A673 (cell line): ENCODE data around the gene PARN. TPM values are rescaled to one million over a fixed set of nuclear protein-coding genes. Genes with fewer than 3 reads are reported as not detected.
"Not testable (repeated sequence)": the region's sequence is repeated elsewhere in the genome, so short reads cannot be mapped to it uniquely, and the experiment has no call there.

Source experiments
- BruUV-seq: library from RNA; stranded (reverse); fragments of 400-500 nt; replicated peaks from 2 replicates; lab custom pipeline; 2021; lab: Mats Ljungman, UMichigan
- CTCF ChIA-PET: fragments of 300-600 bp; sonication (Branson Sonifier 250); formaldehyde crosslinking; loops from one replicate; lab custom pipeline; 2022; ENCODE audit warnings: antibody characterized with exemption; lab: Charles Lee
- POLR2A ChIA-PET: fragments of 300-600 bp; sonication (Branson Sonifier 250); formaldehyde crosslinking; loops from one replicate; lab custom pipeline; 2022; ENCODE audit warnings: antibody characterized with exemption; ENCODE audit not compliant: low non-redundant PET; lab: Charles Lee
- DNase-seq: peaks from one replicate; pipeline ENCODE4 v3.0.0-alpha.2; 2015; ENCODE audit warnings: low spot score
- H3K27ac ChIP-seq: fragments of 200-600 bp; sonication (generic); 2 replicates; pipeline ENCODE4 v1.5.1; 2016; ENCODE audit warnings: mixed run types, low read depth, mild to moderate bottlenecking, mixed read lengths, antibody characterized with exemption, low read length; ENCODE audit not compliant: poor library complexity, severe bottlenecking
- H3K27me3 ChIP-seq: fragments of 200-600 bp; sonication (generic); replicated peaks from 2 replicates; pipeline ENCODE4 v1.6.1; 2017; ENCODE audit warnings: mixed run types, low read depth, mild to moderate bottlenecking, mixed read lengths, antibody characterized with exemption, low read length; ENCODE audit not compliant: insufficient read depth, poor library complexity
- H3K36me3 ChIP-seq: fragments of 200-600 bp; sonication (generic); 2 replicates; pipeline ENCODE4 v1.6.1; 2016; ENCODE audit warnings: mixed run types, mild to moderate bottlenecking, mixed read lengths, antibody characterized with exemption, low read length; ENCODE audit not compliant: insufficient read depth, poor library complexity, severe bottlenecking
- H3K4me1 ChIP-seq: fragments of 200-600 bp; sonication (generic); 2 replicates; pipeline ENCODE4 v1.6.1; 2017; ENCODE audit warnings: mixed run types, mild to moderate bottlenecking, mixed read lengths, antibody characterized with exemption, low read length; ENCODE audit not compliant: insufficient read depth, poor library complexity, severe bottlenecking
- H3K4me3 ChIP-seq: fragments of 200-600 bp; sonication (generic); 2 replicates; pipeline ENCODE4 v1.5.1; 2016; ENCODE audit warnings: low read depth, mixed run types, mild to moderate bottlenecking, mixed read lengths, low read length; ENCODE audit not compliant: poor library complexity, severe bottlenecking
- H3K9me3 ChIP-seq: fragments of 200-600 bp; sonication (generic); 2 replicates; pipeline ENCODE4 v1.6.1; 2016; ENCODE audit warnings: mixed run types, low read depth, mild to moderate bottlenecking, mixed read lengths, antibody characterized with exemption, low read length; ENCODE audit not compliant: poor library complexity, severe bottlenecking
- EZH2 ChIP-seq: fragments of 200-600 bp; sonication (generic); IDR thresholded peaks from 2 replicates; pipeline ENCODE4 v1.6.1; 2017; ENCODE audit warnings: borderline replicate concordance, low read depth, mild to moderate bottlenecking, mixed read lengths, antibody characterized with exemption, low read length; ENCODE audit not compliant: poor library complexity, severe bottlenecking
- intact Hi-C: fragments of 100-400 bp; cut with micrococcal nuclease; formaldehyde crosslinking; loops from one replicate; pipeline ENCODE4 v1.10.0; 2022; ENCODE audit not compliant: unreplicated experiment
- total RNA-seq: library from RNA; stranded (reverse); gene quantifications from 2 replicates; pipeline ENCODE4 v1.2.3, GENCODE V29; 2021
- TF ChIP-seq, protein P1 (sequence below): fragments of 300-800, 200-600 bp; sonication (generic); conservative IDR thresholded peaks from 2 replicates; pipeline ENCODE4 v1.5.1; 2017; ENCODE audit warnings: low read depth, mild to moderate bottlenecking, antibody characterized with exemption, low read length, moderate library complexity, mixed read lengths

PARN gene
- total RNA-seq, 1 experiment from 2014 or later = 37.5 TPM

GRCh38 chr16:14635395-14636165 lies 5.5 kb upstream of the PARN start:
- ChIA-PET CTCF (no interaction called here), POLR2A (no interaction called here)
- TF ChIP-seq, protein P1, sequence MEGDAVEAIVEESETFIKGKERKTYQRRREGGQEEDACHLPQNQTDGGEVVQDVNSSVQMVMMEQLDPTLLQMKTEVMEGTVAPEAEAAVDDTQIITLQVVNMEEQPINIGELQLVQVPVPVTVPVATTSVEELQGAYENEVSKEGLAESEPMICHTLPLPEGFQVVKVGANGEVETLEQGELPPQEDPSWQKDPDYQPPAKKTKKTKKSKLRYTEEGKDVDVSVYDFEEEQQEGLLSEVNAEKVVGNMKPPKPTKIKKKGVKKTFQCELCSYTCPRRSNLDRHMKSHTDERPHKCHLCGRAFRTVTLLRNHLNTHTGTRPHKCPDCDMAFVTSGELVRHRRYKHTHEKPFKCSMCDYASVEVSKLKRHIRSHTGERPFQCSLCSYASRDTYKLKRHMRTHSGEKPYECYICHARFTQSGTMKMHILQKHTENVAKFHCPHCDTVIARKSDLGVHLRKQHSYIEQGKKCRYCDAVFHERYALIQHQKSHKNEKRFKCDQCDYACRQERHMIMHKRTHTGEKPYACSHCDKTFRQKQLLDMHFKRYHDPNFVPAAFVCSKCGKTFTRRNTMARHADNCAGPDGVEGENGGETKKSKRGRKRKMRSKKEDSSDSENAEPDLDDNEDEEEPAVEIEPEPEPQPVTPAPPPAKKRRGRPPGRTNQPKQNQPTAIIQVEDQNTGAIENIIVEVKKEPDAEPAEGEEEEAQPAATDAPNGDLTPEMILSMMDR = no peak
- no peak for TF ChIP-seq EZH2
- Histone ChIP-seq H3K9me3 (no peaks in the 10 kb centered on the region), H3K4me3 (no peak overlapping the region), H3K4me1 (peaks cover 15% of the 10 kb centered on the region), H3K36me3 (peaks cover 13% of the 10 kb centered on the region), H3K27ac (no peak overlapping the region), H3K27me3 (no peaks in the 10 kb centered on the region)
- no peak for DNase-seq
- BruUV-seq = no TSS peak
- intact Hi-C loops = no loop called here

DNA sequence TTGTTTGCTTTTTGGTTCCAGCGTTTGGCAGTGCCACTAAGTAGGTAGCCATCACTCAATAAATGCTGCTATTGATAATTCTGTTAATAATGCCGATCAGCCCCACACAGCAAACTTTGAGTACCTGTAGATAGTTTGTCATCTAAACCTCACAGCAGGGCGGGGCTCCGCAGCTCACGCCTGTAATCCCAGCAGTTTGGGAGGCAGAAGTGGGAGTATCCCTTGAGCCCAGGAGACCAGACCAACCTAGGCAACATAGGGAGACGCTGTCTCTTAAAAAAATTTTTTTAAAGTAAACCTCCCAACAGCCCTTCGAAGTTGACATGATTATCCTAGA lies 4.3 kb upstream of the PARN start:
- POLR2A ChIA-PET = interaction anchor here (0.6 kb wide), 2 partner anchors 24 to 48 kb away, joined by 3 read pairs; no protein-coding TSS in a partner anchor
- CTCF ChIA-PET = no interaction called here
- no TSS peak for BruUV-seq
- Histone ChIP-seq H3K9me3 (no peaks in the 10 kb centered on the region), H3K4me1 (peaks cover 17% of the 10 kb centered on the region), H3K27ac (peak overlapping the region; percentile 31), H3K4me3 (peak overlapping the region; percentile 93), H3K27me3 (no peaks in the 10 kb centered on the region), H3K36me3 (peaks cover 13% of the 10 kb centered on the region)
- TF ChIP-seq, protein P1 = no peak
- no peak for TF ChIP-seq EZH2
- no peak for DNase-seq
- intact Hi-C loops = no loop called here

GRCh38 chr16:14632693-14633569 lies 2.9 kb upstream of the PARN start, which contains the start of gene BFAR:
BFAR (plus strand) TSS chr16:14632951; CDS start chr16:14644347, 11,396 bp downstream.
- Histone ChIP-seq H3K4me1 (peaks cover 26% of the 10 kb centered on the region), H3K27ac (peak within 1 kb of the TSS; percentile 78), H3K36me3 (peaks cover 5% of the 10 kb centered on the region), H3K9me3 (no peaks in the 10 kb centered on the region), H3K27me3 (no peaks in the 10 kb centered on the region), H3K4me3 (peak within 1 kb of the TSS; percentile 93)
- intact Hi-C loops = no loop called here
- TF ChIP-seq, protein P1 = no peak
- no peak for TF ChIP-seq EZH2
- CTCF ChIA-PET = no interaction called here
- POLR2A ChIA-PET = no interaction called here
- peak; percentile 98 for DNase-seq
- TSS peak; percentile 42 for BruUV-seq

DNA sequence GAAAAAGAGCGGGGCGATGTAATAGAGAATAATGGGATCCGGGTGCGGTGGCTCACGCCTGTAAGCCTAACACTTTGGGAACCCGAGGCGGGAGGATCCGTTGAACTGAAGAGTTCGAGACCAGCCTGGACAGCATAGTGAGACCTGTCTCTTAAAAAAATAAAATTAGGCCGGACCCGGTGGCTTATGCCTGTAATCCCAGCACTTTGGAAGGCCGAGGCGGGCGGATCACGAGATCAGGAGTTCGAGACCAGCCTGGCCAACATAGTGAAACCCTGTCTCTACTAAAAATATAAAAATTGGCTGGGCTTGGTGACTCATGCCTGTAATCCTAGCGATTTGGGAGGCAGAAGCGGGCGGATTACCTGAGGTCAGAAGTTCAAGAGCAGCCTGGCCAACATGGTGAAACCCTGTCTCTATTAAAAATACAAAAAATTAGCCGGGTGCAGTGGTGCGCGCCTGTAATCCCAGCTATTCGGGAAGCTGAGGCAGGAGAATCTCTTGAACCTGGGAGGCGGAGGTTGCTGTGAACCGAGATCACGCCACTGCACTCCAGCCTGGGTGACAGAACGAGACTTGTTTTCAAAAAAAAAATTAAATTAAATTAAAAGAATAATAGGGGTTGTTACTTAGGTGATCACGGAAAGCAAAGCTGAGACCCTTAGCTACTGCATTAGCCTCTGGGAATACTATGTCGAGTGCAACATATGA lies 715 bp upstream of the PARN start:
- H3K36me3 ChIP-seq = peaks cover 24% of the 10 kb centered on the region
- BruUV-seq, H3K4me3 ChIP-seq, intact Hi-C loops, CTCF ChIA-PET, H3K27me3 ChIP-seq, POLR2A ChIA-PET, H3K9me3 ChIP-seq, DNase-seq: not testable (repeated sequence)
- peak overlapping the region; percentile 91 for H3K27ac ChIP-seq
- peaks cover 26% of the 10 kb centered on the region for H3K4me1 ChIP-seq
